Stimulated activated CD4-positive, alpha-beta T cell treated with anti-CD3 and anti-CD28 coated beads, Interleukin-1b, Interleukin-23, amount 100 ng/mL, for 4 hours (primary cell): ENCODE measurements around the gene EDARADD.
"Not testable (repeated sequence)": the region's sequence is repeated elsewhere in the genome, so short reads cannot be mapped to it uniquely, and the experiment has no call there.

Experiments
- DNase-seq, 2 donors: peaks; one replicate each; pipeline ENCODE4 v3.0.0-alpha.2; 2020; ENCODE audit warnings: low read depth in 2 of 2

The EDARADD gene

DNA sequence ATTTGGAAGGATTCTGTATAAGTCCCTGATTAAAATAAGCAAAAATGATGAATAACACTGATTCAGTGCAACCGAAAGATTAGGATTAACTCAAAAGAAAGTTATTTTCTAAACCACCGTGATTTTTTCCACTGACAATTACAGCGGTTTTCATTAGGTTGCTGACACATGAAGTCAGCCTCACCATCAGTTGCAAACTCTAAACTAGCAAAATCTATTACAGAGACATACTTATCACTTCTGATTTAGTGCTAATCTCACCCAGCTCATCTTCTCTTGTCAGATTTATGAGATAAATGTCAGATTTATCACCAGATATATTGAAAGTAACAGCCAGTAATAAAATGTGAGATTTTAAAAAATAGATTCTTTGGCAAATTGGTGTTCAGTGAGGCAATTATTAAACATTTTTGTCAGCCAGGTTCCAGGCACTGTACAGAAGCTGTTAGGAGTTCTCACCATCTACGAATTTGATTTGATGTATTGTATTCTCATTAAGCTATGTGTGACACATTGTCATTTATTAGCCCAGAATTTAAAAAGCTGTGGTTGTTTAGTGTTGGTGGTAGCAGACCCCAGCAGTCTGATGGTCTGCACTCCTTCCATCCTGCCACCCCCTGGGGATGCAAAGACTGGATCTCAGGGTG, 92.4 kb downstream of the EDARADD start:
- DNase-seq: no peak

DNA sequence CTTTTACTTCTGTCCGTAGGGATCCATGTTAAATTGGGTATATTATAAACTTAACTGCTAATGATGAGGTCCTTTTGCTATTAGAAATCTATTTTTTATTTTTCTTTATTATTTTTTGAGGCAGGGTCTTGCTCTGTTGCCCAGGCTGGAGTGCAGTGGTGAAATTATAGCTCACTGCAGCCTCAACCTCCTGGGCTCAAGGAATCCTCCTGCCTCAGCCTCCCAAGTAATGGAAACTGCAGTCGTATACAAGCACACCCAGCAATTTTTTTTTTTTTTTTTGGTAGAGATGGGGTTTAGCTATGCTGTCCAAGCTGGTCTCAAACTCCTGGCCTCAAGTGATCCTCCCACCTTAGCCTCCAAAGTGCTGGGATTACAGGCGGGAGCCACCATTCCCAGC, 95.1 kb downstream of the EDARADD start:
- not testable (repeated sequence) for DNase-seq

GRCh38 chr1:236489710-236490377, 95.8 kb downstream of the EDARADD start:
- no peak for DNase-seq

DNA sequence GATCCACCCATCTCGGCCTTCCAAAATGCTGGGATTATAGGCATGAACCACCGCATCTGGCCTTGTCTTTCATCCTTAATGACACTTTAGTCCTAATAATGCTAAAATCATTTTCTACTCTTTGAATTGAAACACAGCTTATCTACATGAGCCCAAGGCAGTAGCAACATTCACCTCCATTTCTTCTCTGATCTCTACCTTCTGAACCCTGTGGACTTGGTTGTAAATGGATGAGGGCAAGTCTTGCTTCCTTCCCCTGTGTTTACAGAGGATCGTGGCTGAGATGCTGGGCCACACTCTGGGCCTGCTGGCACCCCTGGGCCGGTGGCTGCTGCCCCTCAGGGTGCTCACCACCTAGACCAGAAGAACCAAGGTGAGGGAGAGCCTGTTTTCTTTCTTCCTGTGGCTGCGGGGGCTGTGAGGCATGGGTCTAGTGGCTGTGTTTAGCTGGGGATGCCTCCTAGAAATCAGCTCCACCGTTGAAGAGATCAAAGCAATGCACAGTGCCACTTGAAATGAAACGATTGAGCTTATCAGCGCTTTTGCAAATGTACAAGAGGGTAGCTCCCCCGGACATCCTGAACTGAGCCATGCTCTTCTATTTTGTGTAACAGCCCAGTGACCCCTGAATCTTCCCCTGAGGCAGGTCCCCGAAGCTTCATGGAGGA, 97.5 kb downstream of the EDARADD start:
- no peak for DNase-seq

- DNase-seq: no peak
Observed at GRCh38 chr1:236492378-236492777, 98.3 kb downstream of the EDARADD start.

- no peak for DNase-seq
Observed at GRCh38 chr1:236494082-236494481, 100.0 kb downstream of the EDARADD start.

- no peak for DNase-seq
Observed at GRCh38 chr1:236494586-236495466, 100.7 kb downstream of the EDARADD start.

DNA sequence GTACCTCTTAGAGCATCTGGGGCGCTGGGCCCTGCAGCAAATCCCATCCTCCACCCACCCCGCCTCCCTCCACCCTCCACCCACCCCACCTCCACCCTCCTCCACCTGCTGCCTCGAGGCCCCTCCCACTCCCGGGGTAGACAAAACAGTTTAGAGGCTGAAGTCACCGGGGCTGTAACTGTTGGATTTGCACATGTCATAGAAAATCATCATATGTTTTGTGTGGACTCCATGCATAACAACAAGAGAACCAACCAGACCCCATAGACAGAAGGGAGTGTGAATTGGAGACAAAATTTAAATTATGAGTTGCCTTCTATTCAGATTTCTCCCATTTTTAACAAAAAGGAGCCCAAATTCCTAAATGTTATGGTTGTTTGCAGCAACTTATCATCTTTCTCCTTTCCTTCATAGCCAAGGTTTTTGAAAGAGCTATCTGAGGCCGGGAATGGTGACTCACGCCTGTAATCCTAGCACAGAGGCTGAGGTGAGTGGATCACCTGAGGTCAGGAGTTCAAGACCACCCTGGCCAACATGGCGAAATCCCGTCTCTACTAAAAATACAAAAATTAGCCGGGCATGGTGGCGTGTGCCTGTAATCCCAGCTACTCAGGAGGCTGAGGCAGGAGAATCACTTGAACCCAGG, 101.5 kb downstream of the EDARADD start:
- DNase-seq: no peak

GRCh38 chr1:236497908-236498307, 103.8 kb downstream of the EDARADD start:
- DNase-seq: no peak

GRCh38 chr1:236501093-236501492, 107.0 kb downstream of the EDARADD start:
- DNase-seq: no peak

GRCh38 chr1:236502579-236502971, 108.5 kb downstream of the EDARADD start:
- no peak for DNase-seq

DNA sequence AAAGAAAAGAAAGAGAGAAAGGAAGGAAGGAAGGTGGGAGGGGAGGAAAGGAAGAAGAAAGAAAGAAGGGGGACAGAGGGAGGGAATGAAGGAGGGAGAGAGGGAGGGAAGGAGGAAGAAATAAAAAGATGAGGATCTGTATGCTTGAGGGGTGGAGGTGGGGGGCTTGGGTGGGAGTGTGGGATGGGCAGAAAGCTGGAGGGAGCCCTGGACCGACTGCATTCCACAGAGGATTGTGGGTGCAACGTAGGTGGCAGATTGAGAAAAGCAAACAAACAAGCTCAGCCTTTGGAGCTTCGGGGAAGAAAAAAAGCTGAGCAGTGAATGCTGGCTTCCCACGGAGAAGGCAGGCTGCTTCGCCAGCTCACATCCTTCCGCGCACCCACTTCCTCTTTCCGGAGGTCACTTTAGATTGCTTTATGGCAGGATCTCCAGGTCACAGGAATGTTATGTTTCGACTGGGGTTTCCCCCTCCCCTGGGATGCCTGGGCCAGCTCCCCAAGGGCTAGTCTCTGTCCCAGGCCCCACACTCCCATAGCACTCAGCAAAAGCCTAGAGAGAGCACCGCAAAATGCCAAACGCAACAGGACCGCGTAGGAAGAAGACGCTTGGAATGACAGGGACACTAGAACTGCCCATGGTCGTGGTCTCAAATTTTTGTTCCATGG, 109.0 kb downstream of the EDARADD start:
- no peak for DNase-seq

DNA sequence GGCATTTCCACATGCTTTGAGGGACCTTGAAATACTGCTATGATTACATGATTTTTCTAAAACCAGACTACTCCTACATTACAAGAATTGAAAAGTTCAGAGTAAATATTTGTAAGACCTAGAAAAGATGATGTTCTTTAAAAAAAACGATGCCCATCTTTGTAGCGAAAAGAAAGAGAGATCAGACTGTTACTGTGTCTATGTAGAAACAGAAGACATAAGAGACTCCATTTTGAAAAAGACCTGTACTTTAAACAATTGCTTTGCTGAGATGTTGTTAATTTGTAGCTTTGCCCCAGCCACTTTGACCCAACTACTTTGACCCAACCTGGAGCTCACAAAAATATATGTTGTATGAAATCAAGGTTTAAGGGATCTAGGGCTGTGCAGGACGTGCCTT, 110.3 kb downstream of the EDARADD start:
- DNase-seq: not testable (repeated sequence)

- no peak for DNase-seq
Observed at GRCh38 chr1:236507022-236507700, 113.1 kb downstream of the EDARADD start.

DNA sequence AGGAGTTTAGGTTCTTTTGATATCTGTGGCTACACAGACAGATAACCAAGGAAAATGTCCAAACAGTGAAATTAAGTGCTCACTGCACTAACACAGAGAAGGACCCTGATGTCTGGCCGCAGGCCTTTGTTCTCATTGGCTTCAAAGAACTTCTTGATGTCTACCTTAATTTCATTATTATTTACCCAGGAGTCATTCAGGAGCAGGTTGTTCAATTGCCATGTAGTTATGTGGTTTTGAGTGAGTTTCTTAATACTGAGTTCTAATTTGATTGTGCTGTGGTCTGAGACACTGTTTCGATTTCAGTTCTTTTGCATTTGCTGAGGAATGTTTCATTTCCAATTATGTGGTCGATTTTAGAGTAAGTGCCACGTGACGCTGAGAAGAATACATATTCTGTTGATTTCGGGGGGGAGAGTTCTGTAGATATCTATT, 114.5 kb downstream of the EDARADD start:
- no peak for DNase-seq

DNA sequence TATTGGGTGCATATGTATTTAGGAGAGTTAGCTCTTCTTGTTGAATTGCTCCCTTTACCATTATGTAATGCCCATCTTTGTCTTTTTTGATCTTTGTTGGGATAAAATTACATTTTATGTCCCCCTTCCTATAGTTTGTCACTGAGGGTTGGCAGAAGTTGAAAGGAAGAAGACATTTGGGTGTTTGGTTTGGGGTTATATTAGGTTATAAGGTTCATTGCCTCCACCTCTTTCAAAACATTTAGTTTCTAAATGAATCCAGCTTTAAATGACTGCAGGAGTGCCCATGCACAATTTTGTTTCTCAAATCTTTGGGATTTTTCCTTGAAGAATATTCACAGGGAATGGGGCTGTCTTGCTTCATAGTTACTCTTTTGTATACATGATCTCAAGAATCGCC, 115.1 kb downstream of the EDARADD start:
- DNase-seq: no peak

DNA sequence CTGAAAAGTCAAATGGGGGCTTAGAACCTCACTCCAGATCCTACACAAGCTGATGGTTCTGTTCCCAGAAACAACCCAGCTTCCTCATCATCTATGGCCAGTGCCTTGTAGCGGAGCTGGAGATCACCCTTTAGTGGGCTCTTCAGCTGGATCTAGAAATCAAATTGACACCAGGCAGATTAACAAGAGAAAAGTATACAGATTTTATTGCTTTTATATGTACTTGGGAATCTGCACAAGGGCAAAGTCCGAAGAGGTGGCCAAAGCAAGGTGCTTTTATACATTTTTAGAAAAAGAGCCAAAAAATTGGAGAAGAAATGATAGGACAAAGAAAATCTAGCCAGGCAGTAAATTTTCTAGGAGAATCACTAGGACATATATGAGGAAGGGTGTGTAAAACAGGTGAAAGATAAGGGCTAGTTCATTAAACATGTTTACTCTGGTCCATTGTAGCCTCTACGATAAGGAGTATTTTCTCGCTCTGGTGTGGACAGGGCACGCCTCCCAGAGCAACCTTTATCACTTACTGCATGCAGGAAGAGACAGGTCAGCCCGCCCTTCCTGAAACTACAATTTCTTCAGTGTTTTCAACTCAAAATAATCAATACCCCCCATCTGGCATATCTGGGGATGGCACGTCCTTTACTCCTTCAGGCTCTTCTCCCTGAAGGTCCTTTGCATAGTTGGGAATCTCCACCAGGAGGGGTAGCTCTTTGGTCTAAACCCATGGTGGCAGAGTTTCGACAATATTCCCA, 115.7 kb downstream of the EDARADD start:
- DNase-seq: no peak

GRCh38 chr1:236511735-236512418, 117.8 kb downstream of the EDARADD start:
- DNase-seq: no peak
